ENCODE data around the gene GPRC5A. TPM values are rescaled to one million over a fixed set of nuclear protein-coding genes. Genes with fewer than 3 reads are reported as not detected.

The GPRC5A gene
- total RNA-seq, 2 donors from 2014 or later = 0.30 to 0.80 TPM

GRCh38 chr12:12900786-12901157 is 9.4 kb downstream of the GPRC5A start:
- ATAC-seq (no peak), DNase-seq (ENCODE audit: low spot score in 2 of 2) (no peak)
- peak overlapping the region; percentile 22 to 81 for H3K27ac Mint-ChIP-seq
- no peaks in the 10 kb centered on the region for H3K9me3 Mint-ChIP-seq
- H3K36me3 Mint-ChIP-seq = no peaks in the 10 kb centered on the region

- ATAC-seq = peak in 1 of 2 donors; percentile 28
- Mint-ChIP-seq H3K27ac (no peak overlapping the region), H3K9me3 (no peaks in the 10 kb centered on the region), H3K36me3 (no peaks in the 10 kb centered on the region)
- DNase-seq (ENCODE audit: low spot score in 2 of 2) = peak in 1 of 2 donors; percentile 21
Observed at GRCh38 chr12:12901158-12901791, 9.9 kb downstream of the GPRC5A start.

GRCh38 chr12:12902036-12902435 is 10.7 kb downstream of the GPRC5A start:
- H3K9me3 Mint-ChIP-seq = no peaks in the 10 kb centered on the region
- H3K27ac Mint-ChIP-seq = no peak overlapping the region
- DNase-seq (ENCODE audit: low spot score in 2 of 2) = no peak
- no peaks in the 10 kb centered on the region for H3K36me3 Mint-ChIP-seq
- ATAC-seq = no peak

- DNase-seq (ENCODE audit: low spot score in 2 of 2) (no peak), ATAC-seq (no peak)
- Mint-ChIP-seq H3K36me3 (no peaks in the 10 kb centered on the region), H3K9me3 (no peaks in the 10 kb centered on the region), H3K27ac (no peak overlapping the region)
Observed at GRCh38 chr12:12903642-12904609, 12.6 kb downstream of the GPRC5A start.

- Mint-ChIP-seq H3K27ac (no peak overlapping the region), H3K9me3 (no peaks in the 10 kb centered on the region), H3K36me3 (no peaks in the 10 kb centered on the region)
- DNase-seq (ENCODE audit: low spot score in 2 of 2) (no peak), ATAC-seq (no peak)
Observed at GRCh38 chr12:12907552-12907951, 16.2 kb downstream of the GPRC5A start.

- no peaks in the 10 kb centered on the region for H3K9me3 Mint-ChIP-seq
- ATAC-seq (no peak), DNase-seq (ENCODE audit: low spot score in 2 of 2) (no peak)
- no peak overlapping the region for H3K27ac Mint-ChIP-seq
- H3K36me3 Mint-ChIP-seq = no peaks in the 10 kb centered on the region
Observed at GRCh38 chr12:12908252-12908651, 16.9 kb downstream of the GPRC5A start.

- ATAC-seq = no peak
- no peak for DNase-seq (ENCODE audit: low spot score in 2 of 2)
- H3K9me3 Mint-ChIP-seq = no peaks in the 10 kb centered on the region
- H3K36me3 Mint-ChIP-seq = no peaks in the 10 kb centered on the region
- no peak overlapping the region for H3K27ac Mint-ChIP-seq
Observed at GRCh38 chr12:12908711-12909110, 17.3 kb downstream of the GPRC5A start.

- Mint-ChIP-seq H3K27ac (no peak overlapping the region), H3K36me3 (no peaks in the 10 kb centered on the region), H3K9me3 (no peaks in the 10 kb centered on the region)
- DNase-seq (ENCODE audit: low spot score in 2 of 2) = no peak
- ATAC-seq = peak in 1 of 2 donors; percentile 35
Observed at GRCh38 chr12:12909228-12909994, 18.0 kb downstream of the GPRC5A start.

GRCh38 chr12:12909995-12910420 is 18.6 kb downstream of the GPRC5A start:
- no peak for ATAC-seq
- no peak for DNase-seq (ENCODE audit: low spot score in 2 of 2)
- Mint-ChIP-seq H3K9me3 (no peaks in the 10 kb centered on the region), H3K36me3 (no peaks in the 10 kb centered on the region), H3K27ac (peak overlapping the region in 1 of 2 donors; percentile 67)

- Mint-ChIP-seq H3K9me3 (no peaks in the 10 kb centered on the region), H3K36me3 (no peaks in the 10 kb centered on the region), H3K27ac (no peak overlapping the region)
- DNase-seq (ENCODE audit: low spot score in 2 of 2) = no peak
- no peak for ATAC-seq
Observed at GRCh38 chr12:12912711-12913110, 21.3 kb downstream of the GPRC5A start.

GRCh38 chr12:12915656-12916055 is 24.3 kb downstream of the GPRC5A start:
- H3K27ac Mint-ChIP-seq = no peak overlapping the region
- H3K9me3 Mint-ChIP-seq = no peaks in the 10 kb centered on the region
- H3K36me3 Mint-ChIP-seq = no peaks in the 10 kb centered on the region
- ATAC-seq (no peak), DNase-seq (ENCODE audit: low spot score in 2 of 2) (no peak)

- no peaks in the 10 kb centered on the region for H3K36me3 Mint-ChIP-seq
Observed at GRCh38 chr12:12916135-12916944, 25.0 kb downstream of the GPRC5A start.

GRCh38 chr12:12917517-12917916 is 26.2 kb downstream of the GPRC5A start:
- ATAC-seq = no peak
- Mint-ChIP-seq H3K9me3 (no peaks in the 10 kb centered on the region), H3K36me3 (no peaks in the 10 kb centered on the region), H3K27ac (no peak overlapping the region)
- no peak for DNase-seq (ENCODE audit: low spot score in 2 of 2)

More at GRCh38 chr12:12916135-12916944, 25.0 kb downstream of the GPRC5A start:
- DNase-seq (ENCODE audit: low spot score in 2 of 2) = peak; percentile 83 to 88
- H3K9me3 Mint-ChIP-seq = no peaks in the 10 kb centered on the region
- no peak overlapping the region for H3K27ac Mint-ChIP-seq
- ATAC-seq = peak; percentile 97 to 98

- Mint-ChIP-seq H3K9me3 (no peaks in the 10 kb centered on the region), H3K36me3 (no peaks in the 10 kb centered on the region), H3K27ac (no peak overlapping the region)
- DNase-seq (ENCODE audit: low spot score in 2 of 2) = no peak
- no peak for ATAC-seq
Observed at GRCh38 chr12:12918781-12919389, 27.5 kb downstream of the GPRC5A start.

- H3K27ac Mint-ChIP-seq = no peak overlapping the region
- ATAC-seq (no peak), DNase-seq (ENCODE audit: low spot score in 2 of 2) (no peak)
- no peaks in the 10 kb centered on the region for H3K9me3 Mint-ChIP-seq
- H3K36me3 Mint-ChIP-seq = no peaks in the 10 kb centered on the region
Observed at GRCh38 chr12:12919666-12920435, 28.5 kb downstream of the GPRC5A start.
